ENCODE measurements around the gene SSBP2.

Gene SSBP2

DNA sequence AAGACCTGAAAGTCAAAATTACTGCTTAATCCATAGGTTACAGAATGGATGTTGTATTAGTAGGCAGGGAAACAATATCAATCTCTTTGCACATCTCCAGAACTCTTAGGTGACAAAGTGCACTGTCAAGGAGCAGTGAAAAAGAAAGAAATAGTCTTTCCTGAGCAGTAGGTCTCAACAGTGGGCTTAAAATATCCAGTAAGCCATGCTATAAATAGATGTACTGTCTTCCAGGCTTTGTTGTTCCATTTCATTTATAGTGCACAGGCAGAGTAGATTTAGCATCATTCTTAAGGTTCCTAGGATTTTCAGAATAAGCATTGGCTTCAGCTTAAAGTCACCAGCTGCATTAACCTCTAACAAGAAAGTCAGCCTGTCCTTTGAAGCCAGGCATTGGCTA lies 50.7 kb downstream of the SSBP2 start:
- Histone ChIP-seq H3K4me3 (replicated peaks; ENCODE audit: insufficient read depth, low read length) (no peak overlapping the region), H3K27ac (replicated peaks) (no peak overlapping the region), H3K27me3 (ENCODE audit: insufficient read depth, poor library complexity, severe bottlenecking) (no peaks in the 10 kb centered on the region)
- DNase-seq (ENCODE audit: low read depth in 1 of 2, low spot score in 1 of 2): no peak
- TF ChIP-seq POLR2AphosphoS5 (IDR thresholded peaks at IDR 0.05; ENCODE audit: low read depth): no peak
- TF ChIP-seq CTCF (IDR thresholded peaks at IDR 0.05; ENCODE audit: insufficient read depth, low read length): no peak
- TF ChIP-seq, protein P1, sequence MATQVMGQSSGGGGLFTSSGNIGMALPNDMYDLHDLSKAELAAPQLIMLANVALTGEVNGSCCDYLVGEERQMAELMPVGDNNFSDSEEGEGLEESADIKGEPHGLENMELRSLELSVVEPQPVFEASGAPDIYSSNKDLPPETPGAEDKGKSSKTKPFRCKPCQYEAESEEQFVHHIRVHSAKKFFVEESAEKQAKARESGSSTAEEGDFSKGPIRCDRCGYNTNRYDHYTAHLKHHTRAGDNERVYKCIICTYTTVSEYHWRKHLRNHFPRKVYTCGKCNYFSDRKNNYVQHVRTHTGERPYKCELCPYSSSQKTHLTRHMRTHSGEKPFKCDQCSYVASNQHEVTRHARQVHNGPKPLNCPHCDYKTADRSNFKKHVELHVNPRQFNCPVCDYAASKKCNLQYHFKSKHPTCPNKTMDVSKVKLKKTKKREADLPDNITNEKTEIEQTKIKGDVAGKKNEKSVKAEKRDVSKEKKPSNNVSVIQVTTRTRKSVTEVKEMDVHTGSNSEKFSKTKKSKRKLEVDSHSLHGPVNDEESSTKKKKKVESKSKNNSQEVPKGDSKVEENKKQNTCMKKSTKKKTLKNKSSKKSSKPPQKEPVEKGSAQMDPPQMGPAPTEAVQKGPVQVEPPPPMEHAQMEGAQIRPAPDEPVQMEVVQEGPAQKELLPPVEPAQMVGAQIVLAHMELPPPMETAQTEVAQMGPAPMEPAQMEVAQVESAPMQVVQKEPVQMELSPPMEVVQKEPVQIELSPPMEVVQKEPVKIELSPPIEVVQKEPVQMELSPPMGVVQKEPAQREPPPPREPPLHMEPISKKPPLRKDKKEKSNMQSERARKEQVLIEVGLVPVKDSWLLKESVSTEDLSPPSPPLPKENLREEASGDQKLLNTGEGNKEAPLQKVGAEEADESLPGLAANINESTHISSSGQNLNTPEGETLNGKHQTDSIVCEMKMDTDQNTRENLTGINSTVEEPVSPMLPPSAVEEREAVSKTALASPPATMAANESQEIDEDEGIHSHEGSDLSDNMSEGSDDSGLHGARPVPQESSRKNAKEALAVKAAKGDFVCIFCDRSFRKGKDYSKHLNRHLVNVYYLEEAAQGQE (IDR thresholded peaks at IDR 0.05; ENCODE audit: insufficient replicate concordance, low read depth): no peak
- no peak for TF ChIP-seq SPI1 (IDR thresholded peaks at IDR 0.05; ENCODE audit: borderline replicate concordance, low read depth)
- TF ChIP-seq GABPA (IDR thresholded peaks at IDR 0.05; ENCODE audit: low read depth): no peak

DNA sequence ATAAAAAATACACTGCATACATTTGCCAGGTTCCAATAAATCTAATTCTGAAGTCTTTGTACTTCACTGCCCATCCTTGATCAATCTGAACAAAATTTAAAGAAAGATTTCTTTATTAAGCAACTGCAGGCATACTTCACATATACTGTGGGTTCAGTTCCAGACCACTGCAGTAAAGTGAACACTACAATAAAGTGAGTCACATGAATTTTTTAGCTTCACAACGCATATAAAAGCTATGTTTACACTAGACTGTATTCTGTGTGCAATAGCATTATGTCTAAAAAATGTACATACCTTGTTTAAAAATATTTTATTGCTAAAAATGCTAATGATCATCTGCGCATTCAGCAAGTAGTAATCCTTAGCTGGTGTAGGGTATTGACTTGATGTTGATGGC lies 52.1 kb downstream of the SSBP2 start:
- H3K27me3 ChIP-seq (ENCODE audit: insufficient read depth, poor library complexity, severe bottlenecking): no peaks in the 10 kb centered on the region
- no peak for DNase-seq (ENCODE audit: low read depth in 1 of 2, low spot score in 1 of 2)
- no peak overlapping the region for H3K4me3 ChIP-seq (replicated peaks; ENCODE audit: insufficient read depth, low read length)
- H3K27ac ChIP-seq (replicated peaks): no peak overlapping the region
- no peak for TF ChIP-seq GABPA (IDR thresholded peaks at IDR 0.05; ENCODE audit: low read depth)
- TF ChIP-seq CTCF (IDR thresholded peaks at IDR 0.05; ENCODE audit: insufficient read depth, low read length): no peak

DNA sequence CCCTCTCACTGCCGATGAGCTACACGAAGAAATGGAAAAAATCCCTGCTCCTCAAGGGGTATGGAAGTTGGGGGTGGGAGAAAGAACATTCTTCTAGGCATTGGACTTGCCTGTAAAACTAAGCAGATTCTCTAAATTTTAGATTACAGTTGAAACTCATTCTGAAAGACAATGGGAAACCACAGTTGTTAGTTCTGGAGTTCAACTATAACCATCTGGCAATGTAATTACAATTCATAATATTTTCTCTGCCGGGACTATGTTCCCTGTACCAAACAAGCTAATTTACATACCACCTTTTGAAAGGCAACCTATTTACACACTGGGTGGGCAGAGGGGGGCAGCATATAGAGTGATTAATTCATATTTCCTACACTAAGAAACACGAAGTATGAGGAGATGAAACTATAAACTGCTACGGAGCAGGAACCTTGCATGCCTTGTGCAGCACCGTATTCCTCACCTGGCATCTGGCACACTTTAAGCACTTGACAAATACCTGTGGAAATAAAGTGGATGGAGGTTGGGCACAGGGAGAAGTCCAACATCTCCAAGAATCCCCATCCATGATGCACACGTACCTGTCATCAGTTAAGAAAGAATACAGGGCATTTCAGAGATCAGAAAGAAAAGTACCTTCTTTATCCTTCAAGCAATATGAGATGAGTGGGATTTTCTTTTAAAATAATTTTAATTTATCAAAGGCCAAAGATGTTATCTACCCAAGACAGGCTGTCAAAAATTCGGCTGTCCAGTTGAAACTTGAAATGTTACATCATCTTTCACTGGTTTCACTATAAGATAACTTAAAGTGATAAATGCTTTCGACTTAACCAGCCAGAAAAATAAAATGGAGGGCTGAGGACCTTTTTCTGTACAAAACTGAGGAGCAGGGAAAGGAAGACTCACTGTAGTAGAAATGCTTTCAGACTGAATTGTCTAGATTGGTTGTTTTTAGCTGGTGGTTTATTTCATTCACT lies 54.2 kb downstream of the SSBP2 start:
- H3K27me3 ChIP-seq (ENCODE audit: insufficient read depth, poor library complexity, severe bottlenecking): no peaks in the 10 kb centered on the region
- TF ChIP-seq CTCF (IDR thresholded peaks at IDR 0.05; ENCODE audit: insufficient read depth, low read length) (no peak), SPI1 (IDR thresholded peaks at IDR 0.05; ENCODE audit: borderline replicate concordance, low read depth) (no peak), GABPA (IDR thresholded peaks at IDR 0.05; ENCODE audit: low read depth) (no peak), POLR2AphosphoS5 (IDR thresholded peaks at IDR 0.05; ENCODE audit: low read depth) (no peak)
- TF ChIP-seq, protein P1 (IDR thresholded peaks at IDR 0.05; ENCODE audit: insufficient replicate concordance, low read depth): no peak
- no peak overlapping the region for H3K4me3 ChIP-seq (replicated peaks; ENCODE audit: insufficient read depth, low read length)
- H3K27ac ChIP-seq (replicated peaks): no peak overlapping the region
- DNase-seq (ENCODE audit: low read depth in 1 of 2, low spot score in 1 of 2): no peak

Data from HL-60 (cell line).